ENCODE data around the gene PIPOX. TPM values are rescaled to one million over a fixed set of nuclear protein-coding genes. Genes with fewer than 3 reads are reported as not detected.

The PIPOX gene
- total and polyA plus RNA-seq, 2 of the 13 experiments (the other 11 are each of a cell fraction or from before 2014, with no cell fraction given) = 87.3 to 154 TPM

- no peak for TF ChIP-seq ARNT (IDR thresholded peaks at IDR 0.05)
- no peak for TF ChIP-seq U2AF2 (IDR thresholded peaks at IDR 0.05; ENCODE audit: low read depth, low read length)
- peak; percentile 87; the same call in 1 of the 2 replicates for TF ChIP-seq THRA (CRISPR knock-in tag; IDR thresholded peaks at IDR 0.05; ENCODE audit: borderline replicate concordance)
- no peak for TF ChIP-seq SYNCRIP (IDR thresholded peaks at IDR 0.05; ENCODE audit: insufficient read depth, low read depth, low read length)
- no peak for TF ChIP-seq SPEN (CRISPR knock-in tag; IDR thresholded peaks at IDR 0.05; ENCODE audit: low read depth)
- no peak for TF ChIP-seq ZNF124 (CRISPR knock-in tag; IDR thresholded peaks at IDR 0.05)
- no peak; the same call in 1 of the 2 replicates for TF ChIP-seq MAFG (CRISPR knock-in tag; IDR thresholded peaks at IDR 0.05)
- 0 out of 2 replicates have a peak, but pooled peaks have one; percentile 19 for TF ChIP-seq ZSCAN12 (CRISPR knock-in tag; IDR thresholded peaks at IDR 0.05)
- TF ChIP-seq SOX5 (CRISPR knock-in tag; IDR thresholded peaks at IDR 0.05; ENCODE audit: borderline replicate concordance) = no peak
- no peak for TF ChIP-seq HNRNPH1 (optimal IDR thresholded peaks at IDR 0.05; ENCODE audit: low read depth, low read length)
- TF ChIP-seq ZNF263 (CRISPR knock-in tag; IDR thresholded peaks at IDR 0.05) = no peak
- TF ChIP-seq ZNF709 (CRISPR knock-in tag; IDR thresholded peaks at IDR 0.05) = no peak
- no peak for TF ChIP-seq MAFF (IDR thresholded peaks at IDR 0.05; ENCODE audit: low read depth, low read length)
- TF ChIP-seq ZNF234 (CRISPR knock-in tag; conservative IDR thresholded peaks at IDR 0.05) = 0 out of 2 replicates have a peak, but pooled peaks have one; percentile 19
- TF ChIP-seq PRDM10 (CRISPR knock-in tag; IDR thresholded peaks at IDR 0.05; ENCODE audit: low read depth) = peak; percentile 79
- peak; percentile 43; the same call in 1 of the 2 replicates for TF ChIP-seq RXRA (CRISPR knock-in tag; IDR thresholded peaks at IDR 0.05)
- no peak for TF ChIP-seq ZNF333 (CRISPR knock-in tag; IDR thresholded peaks at IDR 0.05; ENCODE audit: borderline replicate concordance)
- no peak for TF ChIP-seq SNAPC4 (CRISPR knock-in tag; IDR thresholded peaks at IDR 0.05)
- no peak for TF ChIP-seq HOXA7 (CRISPR knock-in tag; IDR thresholded peaks at IDR 0.05)
- TF ChIP-seq FOXK1 (CRISPR knock-in tag; IDR thresholded peaks at IDR 0.05; ENCODE audit: borderline replicate concordance, low read depth) = no peak
Measured at GRCh38 chr17:29043539-29044145, 701 bp downstream of the PIPOX start (continued).
